NCI-H446 (cell line): Measurements from ENCODE around the gene KPRP.

Source experiments
- DNase-seq, 2 experiments: peaks; one replicate each; lab custom pipeline; 2025; lab: John Stamatoyannopoulos, UW

KPRP gene, protein sequence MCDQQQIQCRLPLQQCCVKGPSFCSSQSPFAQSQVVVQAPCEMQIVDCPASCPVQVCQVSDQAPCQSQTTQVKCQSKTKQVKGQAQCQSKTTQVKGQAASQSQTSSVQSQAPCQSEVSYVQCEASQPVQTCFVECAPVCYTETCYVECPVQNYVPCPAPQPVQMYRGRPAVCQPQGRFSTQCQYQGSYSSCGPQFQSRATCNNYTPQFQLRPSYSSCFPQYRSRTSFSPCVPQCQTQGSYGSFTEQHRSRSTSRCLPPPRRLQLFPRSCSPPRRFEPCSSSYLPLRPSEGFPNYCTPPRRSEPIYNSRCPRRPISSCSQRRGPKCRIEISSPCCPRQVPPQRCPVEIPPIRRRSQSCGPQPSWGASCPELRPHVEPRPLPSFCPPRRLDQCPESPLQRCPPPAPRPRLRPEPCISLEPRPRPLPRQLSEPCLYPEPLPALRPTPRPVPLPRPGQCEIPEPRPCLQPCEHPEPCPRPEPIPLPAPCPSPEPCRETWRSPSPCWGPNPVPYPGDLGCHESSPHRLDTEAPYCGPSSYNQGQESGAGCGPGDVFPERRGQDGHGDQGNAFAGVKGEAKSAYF

DNA sequence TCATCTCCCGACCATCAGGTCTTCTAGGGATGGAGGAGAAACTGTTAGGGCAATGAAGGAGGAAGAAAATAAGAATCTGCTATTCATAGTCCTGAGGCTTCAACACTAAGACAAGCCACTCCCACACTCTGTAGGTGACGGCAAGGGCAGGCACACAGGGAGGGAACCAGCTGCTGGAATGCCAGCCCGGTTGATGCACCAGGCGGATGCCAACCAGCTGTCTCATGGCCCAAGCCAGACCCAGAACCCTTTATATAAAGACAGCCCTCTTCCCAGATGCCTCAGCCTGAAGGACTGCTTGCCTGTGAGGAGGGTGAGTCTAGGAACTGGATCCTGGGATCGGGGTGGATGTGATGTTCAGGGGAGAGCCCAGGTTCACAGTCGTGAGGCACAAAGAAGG, at the start of gene KPRP:
KPRP (plus strand) TSS at position 279 of the 400 bp plus-strand sequence. CDS start 1,564 bp downstream, outside the sequence.
- DNase-seq, result no peak

DNA sequence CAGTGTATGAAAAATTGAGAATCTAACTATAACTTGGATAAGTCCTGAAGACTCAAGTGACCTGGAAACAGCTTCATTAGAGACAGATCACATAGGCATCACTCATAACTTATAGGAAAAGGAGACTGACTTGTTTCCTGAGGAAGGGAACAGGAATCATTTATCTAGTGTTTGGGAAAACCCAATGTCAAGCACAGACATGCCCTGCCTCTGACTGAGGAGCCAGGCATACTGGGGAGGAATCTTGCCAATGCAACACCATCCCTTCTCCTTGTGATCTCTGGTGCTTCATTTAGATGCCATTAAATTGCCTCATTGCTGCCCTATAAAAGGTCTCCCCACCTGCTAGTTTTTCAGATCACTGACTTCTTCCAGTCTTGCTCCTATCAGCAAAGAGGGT, 39.6 kb upstream of the KPRP start:
- DNase-seq, result no peak

DNA sequence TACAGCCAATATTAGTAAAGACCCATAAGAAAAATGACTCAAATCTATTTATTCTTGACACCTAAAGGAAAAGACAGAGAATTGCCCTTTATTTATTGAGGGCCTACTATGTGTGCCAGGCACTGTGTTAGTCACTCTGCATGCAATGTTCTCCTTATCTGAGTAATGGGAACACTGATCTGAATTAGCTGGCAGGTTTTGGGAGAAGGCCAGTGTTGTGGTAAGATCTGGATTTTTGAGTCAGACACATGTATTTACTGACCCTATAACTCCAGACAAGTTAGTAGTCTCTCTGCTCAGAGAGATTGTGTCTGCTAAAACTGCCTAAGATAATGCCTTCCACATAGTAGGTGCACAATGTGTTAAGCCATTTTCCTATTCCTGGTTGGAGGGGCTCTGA, 32.6 kb upstream of the KPRP start:
- DNase-seq, result no peak

DNA sequence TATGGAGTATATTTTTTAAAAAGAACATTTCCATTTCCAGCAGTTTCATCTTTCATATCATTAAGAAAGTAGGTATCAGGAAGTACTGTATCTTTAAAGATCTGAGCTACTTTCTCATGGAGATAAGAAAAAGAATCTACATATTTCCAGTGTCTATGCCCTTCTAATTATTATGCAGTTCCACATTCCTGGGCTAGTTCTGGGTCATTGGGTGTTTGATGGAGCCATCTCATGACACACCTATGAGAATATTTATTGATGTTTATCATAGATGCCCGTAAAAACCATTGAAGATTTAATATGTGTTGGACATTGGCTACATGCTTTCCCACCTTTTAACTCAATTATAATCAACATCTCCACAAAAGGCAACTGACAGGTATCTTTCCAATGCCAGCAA, 28.8 kb upstream of the KPRP start:
- no peak for DNase-seq

DNA sequence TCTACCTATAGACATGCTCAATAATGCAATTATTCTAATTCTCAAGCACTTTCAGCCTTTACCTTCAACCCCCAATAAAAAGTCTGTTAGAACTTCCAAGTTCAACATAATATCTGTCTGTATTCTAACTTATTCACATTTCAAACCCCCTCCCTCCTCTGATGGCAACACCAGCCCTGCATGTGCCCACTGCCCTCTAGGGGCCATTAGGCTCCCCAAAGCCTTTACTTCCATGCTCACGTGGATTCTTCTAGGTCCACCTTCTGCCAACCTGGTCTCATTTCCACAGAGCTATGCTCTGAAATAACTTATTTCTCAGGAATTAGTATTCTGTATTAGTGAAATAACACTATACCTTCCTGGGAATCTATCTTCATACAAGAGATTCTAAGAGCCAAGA, 22.2 kb upstream of the KPRP start:
- DNase-seq, result no peak

DNA sequence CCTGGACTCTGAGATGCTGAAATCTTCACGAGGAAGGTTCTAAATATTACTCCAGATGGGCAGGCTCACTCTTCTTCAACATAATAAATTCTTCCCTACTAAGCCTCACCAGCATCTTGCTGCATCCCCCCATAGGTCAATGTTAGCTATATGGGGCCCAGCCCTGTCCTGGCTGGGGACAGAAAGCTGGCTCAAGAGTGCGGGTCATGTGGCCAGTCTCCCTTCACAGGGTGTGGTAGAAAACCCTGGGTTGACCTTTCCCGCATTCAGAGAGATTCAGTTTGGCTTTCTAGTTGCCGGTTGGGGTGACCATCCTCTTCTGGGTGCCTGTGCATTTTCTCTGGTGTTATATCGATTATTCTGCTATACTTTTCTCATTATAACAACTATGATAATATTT, 19.8 kb upstream of the KPRP start:
- DNase-seq, result no peak

DNA sequence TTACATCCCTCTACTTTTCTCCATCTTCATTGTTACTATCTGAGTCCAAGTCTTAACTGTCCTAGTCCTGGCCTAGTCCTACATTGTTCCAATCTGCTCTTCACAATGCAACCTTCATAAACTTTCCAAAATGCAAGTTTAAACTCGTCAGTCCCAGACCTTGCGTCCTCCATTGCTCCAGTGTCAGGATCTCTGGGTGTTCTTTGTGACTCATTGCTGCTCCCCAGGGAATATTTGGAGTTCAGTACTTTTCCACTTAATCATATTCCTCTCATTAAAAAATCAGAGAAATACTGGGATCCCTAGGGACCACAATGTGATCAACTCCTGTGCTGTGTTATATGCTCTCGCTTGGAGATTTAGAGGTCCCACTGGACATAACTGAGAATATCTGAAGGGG, 18.0 kb upstream of the KPRP start:
- DNase-seq, result no peak

DNA sequence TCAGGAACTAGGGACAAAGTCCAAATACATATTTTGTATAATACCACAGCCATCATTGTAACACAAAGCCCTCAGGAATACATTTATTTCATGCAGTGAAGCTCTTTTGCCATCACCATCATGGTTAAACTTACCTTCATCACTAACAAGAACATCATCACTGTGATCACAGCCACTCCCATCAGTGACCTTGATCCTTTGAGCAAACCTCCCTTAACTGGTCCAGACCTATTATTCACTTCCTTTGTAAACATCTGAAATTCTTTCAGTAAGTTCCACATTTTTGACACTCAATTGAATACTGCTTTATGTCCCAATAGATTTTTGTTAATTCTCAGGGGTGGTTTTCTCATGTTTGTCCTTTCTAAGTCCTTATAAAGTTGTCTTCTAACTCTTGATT, 16.2 kb upstream of the KPRP start:
- no peak for DNase-seq

DNA sequence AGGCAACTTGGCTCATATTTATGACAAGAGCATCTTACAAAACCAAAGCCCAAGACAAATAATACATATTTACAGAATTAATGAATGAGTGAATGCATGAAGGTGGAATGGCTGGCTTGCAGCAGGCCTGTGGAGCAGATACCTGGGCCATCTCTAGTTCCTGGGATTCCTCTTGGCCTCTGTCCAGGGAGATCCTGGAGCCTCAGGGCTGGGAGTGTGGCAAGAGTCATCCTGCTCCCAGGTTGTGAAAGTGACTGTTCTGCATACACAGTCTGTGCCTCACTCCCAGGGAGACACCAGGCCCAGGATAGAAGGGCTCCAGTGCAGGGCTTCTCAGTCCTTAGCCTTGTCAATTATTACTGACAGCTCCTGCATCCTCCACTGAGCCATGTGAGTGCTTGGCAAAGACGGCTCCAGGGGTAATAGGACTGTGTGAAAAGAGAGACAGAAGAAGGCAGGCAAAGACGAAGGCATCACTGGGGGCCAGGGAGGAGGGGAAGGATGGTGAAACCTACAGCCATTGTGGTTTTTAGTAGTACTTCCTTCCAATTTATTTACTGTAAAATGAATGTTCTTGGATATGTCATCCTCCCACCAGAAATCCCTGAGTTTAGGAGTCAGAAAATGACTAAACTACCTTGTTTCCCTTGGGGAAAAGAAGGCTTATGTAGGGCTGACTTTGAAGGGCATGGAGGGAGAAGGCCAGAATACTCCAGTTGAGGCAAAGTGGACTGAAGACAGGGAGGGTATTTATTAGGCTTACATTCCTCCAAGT, 14.3 kb upstream of the KPRP start:
- no peak for DNase-seq

DNA sequence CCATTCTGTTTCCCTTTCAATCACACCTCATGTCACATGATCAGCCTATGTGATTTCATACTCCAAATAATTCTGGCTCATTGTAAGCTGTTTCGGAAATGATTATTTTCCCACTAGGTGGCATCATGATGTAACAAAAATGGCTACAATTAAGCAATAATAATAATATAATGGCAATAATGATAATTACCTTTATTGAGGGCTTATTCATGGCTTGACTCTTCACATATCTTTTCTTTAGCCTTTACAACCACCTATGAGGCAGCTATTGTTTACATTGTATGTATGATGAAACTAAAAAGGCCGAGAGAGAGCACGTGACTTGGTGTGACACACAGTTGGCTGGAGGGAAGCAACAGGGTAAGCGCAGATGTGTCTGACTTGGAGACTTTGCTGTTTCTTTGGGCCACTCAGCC, 12.5 kb upstream of the KPRP start:
- no peak for DNase-seq

DNA sequence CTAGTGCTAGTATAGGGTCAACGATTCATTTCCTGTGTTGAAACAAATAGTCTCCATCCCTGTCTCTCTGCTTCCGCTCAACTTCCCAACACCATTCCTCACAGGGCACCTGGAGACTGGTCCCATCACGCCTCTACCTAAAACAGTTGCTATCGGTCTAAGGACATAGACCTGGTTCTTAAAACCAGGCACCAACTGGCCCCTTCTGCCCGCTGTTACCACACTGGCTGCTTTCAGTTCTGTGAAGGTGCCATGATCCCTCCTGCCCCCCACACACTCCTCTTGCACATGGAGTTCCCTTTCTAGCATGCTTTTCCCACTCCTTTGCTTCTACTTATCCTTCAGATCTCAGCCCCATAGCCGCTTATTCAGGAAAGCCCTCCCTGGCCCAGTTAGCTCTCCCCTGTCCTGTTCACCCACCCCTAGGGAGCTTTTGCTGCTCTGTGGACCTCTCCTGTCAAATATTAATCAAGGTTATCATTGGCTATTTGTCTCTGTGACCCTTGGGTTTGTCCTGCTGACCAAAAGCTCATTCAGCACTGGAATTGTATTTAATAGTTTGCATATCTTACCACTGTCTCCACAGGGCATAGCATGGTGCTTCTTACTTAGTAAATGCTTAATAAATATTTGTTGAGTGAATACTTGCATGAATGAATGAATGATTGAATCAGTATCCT, 11.9 kb upstream of the KPRP start:
- no peak for DNase-seq

DNA sequence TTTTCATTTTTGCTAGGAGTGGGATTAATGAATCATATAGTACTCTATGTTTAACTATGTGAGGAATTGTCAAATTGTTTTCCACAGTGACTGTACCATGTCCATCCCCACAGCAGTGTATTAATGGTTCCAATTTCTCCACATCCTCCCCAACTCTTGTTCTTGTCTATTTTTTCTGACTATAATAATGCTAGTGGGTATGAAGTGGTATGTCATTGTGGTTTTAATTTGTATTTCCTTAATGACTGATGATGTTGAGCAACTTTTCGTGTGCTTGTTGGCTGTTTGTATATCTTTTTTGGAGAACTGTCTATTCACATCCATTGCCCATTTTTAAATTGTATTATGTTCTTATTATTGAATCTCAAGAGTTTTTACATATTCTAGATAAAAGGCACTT, 10.0 kb upstream of the KPRP start:
- DNase-seq, result no peak

DNA sequence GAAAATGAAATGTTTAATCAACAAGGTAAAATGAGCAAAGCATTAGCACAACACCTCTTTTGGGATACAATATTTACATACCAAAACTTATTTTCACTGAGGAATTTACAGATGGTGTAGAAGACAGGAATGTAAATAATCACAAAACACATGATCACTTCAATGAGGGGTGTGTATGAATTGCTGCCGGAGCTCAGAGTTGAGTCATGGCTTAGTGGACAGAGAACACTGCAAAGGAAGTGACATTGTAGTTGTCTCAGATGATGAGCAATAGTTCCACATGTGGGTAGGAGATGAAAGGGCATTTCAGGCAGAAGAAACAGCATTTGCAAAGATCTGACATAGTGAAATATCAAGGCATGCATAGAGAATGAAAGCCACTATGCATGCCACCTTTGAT, 5.6 kb upstream of the KPRP start:
- no peak for DNase-seq

DNA sequence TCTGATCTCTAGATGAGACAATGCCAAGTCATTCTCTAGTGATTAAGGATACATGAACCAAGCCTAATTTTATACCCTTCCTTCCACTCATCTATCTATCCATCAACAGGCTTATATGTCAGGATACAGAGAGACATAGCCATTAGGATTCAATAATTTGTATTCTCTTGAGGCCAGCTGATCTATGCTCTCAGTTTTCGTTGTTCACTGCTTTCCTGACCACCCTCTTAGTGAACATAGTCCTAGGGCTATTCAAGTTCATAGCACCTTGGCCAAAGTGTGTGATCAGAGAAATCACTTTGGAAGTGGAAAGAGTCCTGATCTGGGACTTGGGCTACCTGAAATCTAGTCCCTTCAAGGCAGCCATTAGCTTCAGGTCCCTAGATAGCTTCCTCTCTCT, 4.2 kb upstream of the KPRP start:
- no peak for DNase-seq

DNA sequence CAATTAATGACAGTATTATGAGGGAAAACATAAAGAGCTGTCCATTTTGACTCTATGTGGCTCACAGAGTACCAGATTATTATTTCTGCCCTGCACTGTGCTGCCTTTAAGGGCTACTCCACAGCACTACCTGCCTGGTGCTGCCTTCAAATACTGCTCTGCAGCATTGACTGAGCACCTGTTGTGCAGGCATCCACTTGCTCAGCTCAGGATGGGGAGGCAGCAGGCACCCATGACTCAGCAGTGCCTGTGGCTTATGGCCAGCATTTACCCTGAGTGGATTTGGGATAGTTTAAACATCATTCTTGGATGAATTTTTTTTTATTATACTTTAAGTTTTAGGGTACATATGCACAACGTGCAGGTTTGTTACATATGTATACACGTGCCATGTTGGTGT, 953 bp upstream of the KPRP start:
- no peak for DNase-seq

DNA sequence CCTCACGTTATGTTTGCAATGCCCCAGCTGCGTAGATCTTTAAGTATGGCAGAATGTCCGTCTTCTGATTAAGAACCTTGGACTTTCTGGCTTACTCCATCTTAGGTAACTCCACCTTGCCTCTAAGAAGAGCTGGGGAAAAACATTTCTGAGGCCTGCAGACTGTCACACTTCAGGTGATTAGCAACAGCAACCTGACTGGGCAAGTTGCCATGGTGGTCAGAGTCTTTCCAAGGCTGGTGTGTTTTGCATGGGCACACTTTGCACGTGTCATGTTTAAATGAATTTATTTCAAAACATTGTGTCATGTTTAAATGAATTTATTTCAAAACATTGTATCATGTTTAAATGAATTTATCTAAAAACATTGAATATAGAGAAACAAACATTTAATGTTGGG, 811 bp downstream of the KPRP start:
- DNase-seq, result no peak

DNA sequence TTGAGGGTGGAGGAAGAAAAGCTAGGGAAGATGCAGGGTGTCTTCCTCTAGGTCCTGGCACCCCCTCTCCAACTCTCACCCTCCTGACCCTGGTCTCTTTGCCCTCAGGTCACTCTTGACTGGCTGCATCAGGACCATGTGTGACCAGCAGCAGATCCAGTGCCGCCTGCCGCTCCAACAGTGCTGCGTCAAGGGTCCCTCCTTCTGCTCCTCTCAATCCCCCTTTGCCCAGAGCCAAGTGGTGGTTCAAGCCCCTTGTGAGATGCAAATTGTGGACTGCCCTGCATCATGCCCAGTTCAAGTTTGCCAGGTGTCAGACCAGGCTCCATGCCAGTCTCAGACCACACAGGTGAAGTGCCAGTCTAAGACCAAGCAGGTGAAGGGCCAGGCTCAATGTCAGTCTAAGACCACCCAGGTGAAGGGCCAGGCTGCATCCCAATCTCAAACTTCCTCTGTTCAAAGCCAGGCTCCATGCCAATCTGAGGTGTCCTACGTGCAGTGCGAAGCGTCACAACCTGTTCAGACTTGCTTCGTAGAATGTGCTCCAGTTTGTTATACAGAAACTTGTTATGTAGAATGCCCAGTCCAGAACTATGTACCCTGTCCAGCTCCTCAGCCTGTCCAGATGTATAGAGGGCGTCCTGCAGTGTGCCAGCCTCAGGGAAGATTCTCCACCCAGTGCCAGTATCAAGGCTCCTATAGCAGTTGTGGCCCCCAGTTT, 1.8 kb downstream of the KPRP start:
- DNase-seq, result no peak

DNA sequence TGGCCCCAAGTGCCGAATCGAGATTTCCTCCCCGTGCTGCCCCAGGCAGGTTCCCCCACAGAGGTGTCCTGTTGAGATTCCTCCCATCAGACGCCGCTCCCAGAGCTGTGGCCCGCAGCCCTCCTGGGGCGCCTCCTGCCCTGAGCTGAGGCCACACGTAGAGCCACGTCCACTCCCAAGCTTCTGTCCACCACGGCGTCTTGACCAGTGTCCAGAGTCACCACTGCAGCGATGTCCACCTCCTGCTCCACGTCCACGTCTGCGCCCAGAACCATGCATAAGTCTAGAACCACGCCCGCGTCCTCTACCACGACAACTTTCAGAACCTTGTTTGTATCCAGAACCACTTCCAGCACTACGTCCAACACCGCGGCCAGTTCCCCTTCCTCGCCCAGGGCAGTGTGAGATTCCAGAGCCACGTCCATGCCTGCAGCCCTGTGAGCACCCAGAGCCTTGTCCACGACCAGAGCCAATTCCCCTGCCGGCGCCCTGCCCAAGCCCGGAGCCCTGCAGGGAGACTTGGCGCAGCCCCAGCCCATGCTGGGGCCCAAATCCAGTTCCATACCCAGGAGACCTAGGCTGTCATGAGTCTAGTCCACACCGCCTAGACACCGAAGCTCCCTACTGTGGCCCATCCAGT, 2.8 kb downstream of the KPRP start:
- no peak for DNase-seq

DNA sequence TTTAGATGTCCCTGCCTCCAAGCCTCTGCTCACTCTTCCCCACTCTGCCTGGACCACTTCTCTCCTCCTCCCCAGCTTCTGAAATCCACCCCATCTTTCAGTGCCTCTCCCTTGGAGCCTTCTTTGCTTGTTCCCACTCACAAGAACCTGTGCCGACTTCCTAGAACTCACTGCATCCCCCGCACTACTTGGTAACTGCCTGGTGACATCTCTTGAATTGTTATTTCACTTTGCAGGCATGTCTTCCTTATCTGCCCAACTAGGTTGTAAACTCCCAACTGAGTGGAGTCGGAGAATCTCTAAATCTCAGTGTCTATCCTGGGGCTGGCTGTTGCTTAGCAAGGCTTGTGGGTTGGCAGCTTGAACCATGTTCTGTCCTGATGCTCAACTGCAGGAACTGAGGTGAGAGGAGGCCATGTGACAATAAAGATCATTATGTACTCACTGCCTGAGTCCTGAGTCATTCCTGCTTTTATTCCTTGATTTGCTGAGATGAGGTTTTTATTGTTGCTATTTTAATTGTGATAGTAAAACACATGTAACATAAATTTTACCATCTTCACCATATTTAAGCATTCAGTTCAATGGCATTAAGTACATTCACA, 3.9 kb downstream of the KPRP start:
- no peak for DNase-seq

DNA sequence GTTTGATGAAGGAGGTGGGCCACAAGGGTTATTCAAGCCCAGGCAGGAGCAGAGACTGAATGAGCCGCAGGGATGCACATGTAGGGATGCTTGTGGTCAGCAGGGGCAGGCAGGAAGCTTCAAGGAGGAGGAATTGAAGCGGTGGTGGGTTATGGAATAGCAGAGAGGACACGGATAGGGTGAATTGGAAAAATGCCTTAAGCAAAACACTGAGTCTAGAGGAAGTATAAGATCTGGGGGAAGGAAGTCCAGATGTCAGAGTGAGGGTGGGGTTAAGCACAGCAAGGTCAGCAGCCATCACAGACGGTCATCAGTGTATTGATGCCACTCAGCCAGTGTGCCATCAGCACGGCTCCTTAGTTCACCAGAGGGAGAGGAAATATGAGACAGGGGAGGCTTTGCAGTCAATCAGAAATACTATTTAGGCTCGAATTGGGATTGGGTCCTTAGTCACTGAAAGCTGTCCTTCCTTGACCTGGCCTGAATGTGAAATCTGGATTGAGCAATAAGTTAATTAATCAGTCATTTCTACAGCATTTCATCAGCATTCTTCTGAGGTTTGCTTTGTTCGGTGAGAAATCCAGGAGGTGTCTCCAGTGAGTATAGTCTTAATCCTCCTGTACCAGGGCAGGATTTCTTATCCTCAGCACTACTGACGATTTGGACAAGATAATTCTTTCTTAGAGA, 11.2 kb downstream of the KPRP start:
- no peak for DNase-seq
